CD4-positive, alpha-beta T cell (primary cell): ENCODE results near the gene ZMYND10. TPM values are rescaled to one million over a fixed set of nuclear protein-coding genes. Genes with fewer than 3 reads are reported as not detected.

Experiments
- ATAC-seq: fragments of 200-7000 bp; cut with Tn5 transposase; one replicate; pipeline ENCODE4 v1.10.0; 2022; ENCODE audit warnings: mild to moderate bottlenecking; ENCODE audit not compliant: poor library complexity
- CTCF ChIA-PET: fragments of 350-600 bp; sonication (Branson Sonifier 250); formaldehyde crosslinking; loops from one replicate; lab custom pipeline; 2021; ENCODE audit warnings: antibody characterized with exemption, inconsistent platforms; lab: Charles Lee
- POLR2A ChIA-PET: fragments of 350-600 bp; sonication (Branson Sonifier 250); formaldehyde crosslinking; loops from one replicate; lab custom pipeline; 2021; ENCODE audit warnings: antibody characterized with exemption, inconsistent platforms; lab: Charles Lee
- DNase-seq, 14 experiments: peaks; one replicate each; pipeline ENCODE4 v3.0.0-alpha.2; 2013 to 2020; ENCODE audit warnings: mixed read lengths in 2 of 14
- H3K27ac ChIP-seq, 2 donors: one replicate each; pipeline versions ENCODE4 v1.5.1 to v1.7.0; 2013; ENCODE audit warnings: low read length in 2 of 2, low read depth in 1 of 2, mild to moderate bottlenecking in 1 of 2
- H3K27me3 ChIP-seq, 2 experiments: 1 replicate in 1 of 2; 2 replicates in 1 of 2; pipeline versions ENCODE4 v1.6.1 to v1.7.0; 2013; ENCODE audit warnings: low read length in 2 of 2, control low read depth in 1 of 2, mild to moderate bottlenecking in 1 of 2, moderate library complexity in 1 of 2; ENCODE audit not compliant: insufficient read depth in 2 of 2, control insufficient read depth in 1 of 2
- H3K36me3 ChIP-seq: one replicate; pipeline ENCODE4 v1.6.1; 2013; ENCODE audit warnings: low read length, control low read depth; ENCODE audit not compliant: insufficient read depth
- H3K4me1 ChIP-seq: one replicate; pipeline ENCODE4 v1.6.1; 2013; ENCODE audit warnings: low read length, control low read depth; ENCODE audit not compliant: insufficient read depth
- H3K4me3 ChIP-seq: one replicate; pipeline ENCODE4 v1.5.1; 2013; ENCODE audit warnings: mild to moderate bottlenecking, low read length, moderate library complexity
- H3K9me3 ChIP-seq, 2 experiments: 1 replicate in 1 of 2; 2 replicates in 1 of 2; pipeline versions ENCODE4 v1.6.1 to v1.7.0; 2013; ENCODE audit warnings: low read length in 2 of 2, mild to moderate bottlenecking in 2 of 2, control low read depth in 1 of 2, moderate library complexity in 1 of 2; ENCODE audit not compliant: control insufficient read depth in 1 of 2, insufficient read depth in 1 of 2
- H3K27ac Mint-ChIP-seq: one replicate; pipeline ENCODE4 v1.8.0; 2020; ENCODE audit warnings: mixed read lengths
- H3K27me3 Mint-ChIP-seq: one replicate; pipeline ENCODE4 v1.8.0; 2021; ENCODE audit warnings: mixed read lengths
- H3K36me3 Mint-ChIP-seq: one replicate; pipeline ENCODE4 v1.8.0; 2021; ENCODE audit warnings: low read depth, mixed read lengths
- H3K4me1 Mint-ChIP-seq: one replicate; pipeline ENCODE4 v1.8.0; 2021; ENCODE audit warnings: low read depth, mixed read lengths
- H3K4me3 Mint-ChIP-seq: one replicate; pipeline ENCODE4 v1.8.0; 2020; ENCODE audit warnings: mild to moderate bottlenecking, mixed read lengths
- H3K9me3 Mint-ChIP-seq: one replicate; pipeline ENCODE4 v1.8.0; 2020; ENCODE audit warnings: mixed read lengths
- CTCF ChIP-seq: fragments of 200-600 bp; IDR thresholded peaks from one replicate; pipeline ENCODE4 v1.8.0; 2022; ENCODE audit warnings: antibody characterized with exemption, mild to moderate bottlenecking
- intact Hi-C, 2 experiments: fragments of 100-400 bp; cut with DNase I in 1 of 2; cut with micrococcal nuclease in 1 of 2; formaldehyde crosslinking; loops; one replicate each; pipeline versions ENCODE4 v1.15.1 to v1.9.0; 2023 to 2025; cut with DNase I, micrococcal nuclease
- total RNA-seq, 174 experiments: library from RNA in 2 of 174; stranded (reverse) in 2 of 174; gene quantifications; one replicate each; pipeline ENCODE4 v1.2.3 and lab custom pipeline; 2021 to 2026

ZMYND10 gene
- total RNA-seq, 2 experiments from 2014 or later, result 1.7 to 1.8 TPM

GRCh38 chr3:50331364-50331907 is 14.1 kb downstream of the ZMYND10 start:
- Mint-ChIP-seq H3K4me3 (no peak overlapping the region), H3K27me3 (no peaks in the 10 kb centered on the region), H3K4me1 (peaks cover 45% of the 10 kb centered on the region), H3K36me3 (peaks cover 52% of the 10 kb centered on the region), H3K9me3 (no peaks in the 10 kb centered on the region), H3K27ac (peak overlapping the region; percentile 24)
- DNase-seq (no peak), ATAC-seq (no peak)
- POLR2A ChIA-PET, result interaction anchor here (1.3 kb wide), 1 partner anchor 19 kb away, joined by 4 read pairs; the partner anchor contains the start of genes CYB561D2 and NPRL2
- Histone ChIP-seq H3K4me1 (peaks cover 56% of the 10 kb centered on the region), H3K27ac (no peak overlapping the region), H3K27me3 (no peaks in the 10 kb centered on the region), H3K36me3 (peaks cover 39% of the 10 kb centered on the region), H3K9me3 (no peaks in the 10 kb centered on the region), H3K4me3 (no peak overlapping the region)
- no peak for TF ChIP-seq CTCF
- CTCF ChIA-PET, result no interaction called here
- intact Hi-C loops, result no loop called here

GRCh38 chr3:50330330-50330729 is 15.2 kb downstream of the ZMYND10 start:
- peaks cover 51% of the 10 kb centered on the region for H3K36me3 Mint-ChIP-seq
- H3K9me3 Mint-ChIP-seq, result no peaks in the 10 kb centered on the region
- no peak overlapping the region for H3K4me3 Mint-ChIP-seq
- Histone ChIP-seq H3K27ac (no peak overlapping the region), H3K9me3 (no peaks in the 10 kb centered on the region), H3K4me1 (peaks cover 53% of the 10 kb centered on the region), H3K4me3 (no peak overlapping the region), H3K27me3 (no peaks in the 10 kb centered on the region), H3K36me3 (peaks cover 49% of the 10 kb centered on the region)
- peaks cover 35% of the 10 kb centered on the region for H3K4me1 Mint-ChIP-seq
- H3K27me3 Mint-ChIP-seq, result no peaks in the 10 kb centered on the region
- no peak for ATAC-seq
- ChIA-PET POLR2A (no interaction called here), CTCF (no interaction called here)
- intact Hi-C loops, result no loop called here
- no peak for TF ChIP-seq CTCF
- peak in 1 of 14 experiments; percentile 20 for DNase-seq
- no peak overlapping the region for H3K27ac Mint-ChIP-seq

GRCh38 chr3:50327943-50328691 is 17.4 kb downstream of the ZMYND10 start, which contains the start of gene TUSC2:
Gene TUSC2 (minus strand): TSS chr3:50328223. CDS start chr3:50328099, 124 bp downstream.
- H3K9me3 Mint-ChIP-seq, result no peaks in the 10 kb centered on the region
- TF ChIP-seq CTCF, result no peak
- H3K4me3 Mint-ChIP-seq, result peak within 1 kb of the TSS; percentile 97
- ATAC-seq, result peak; percentile 95
- H3K27me3 Mint-ChIP-seq, result no peaks in the 10 kb centered on the region
- peak within 1 kb of the TSS; percentile 92 for H3K27ac Mint-ChIP-seq
- no peaks in the 10 kb centered on the region for H3K9me3 ChIP-seq
- peaks cover 41% of the 10 kb centered on the region for H3K4me1 ChIP-seq
- peak; percentile 91 to 98 (median 94) for DNase-seq
- ChIA-PET CTCF (interaction anchor here (0.6 to 1.6 kb wide), 2 partner anchors 9 to 19 kb away, joined by 3 to 5 read pairs; no protein-coding TSS in a partner anchor), POLR2A (interaction anchor here (0.5 to 4.7 kb wide), 14 partner anchors 10 to 1855 kb away, joined by 3 to 58 read pairs (median 4); partner anchors contain the start of genes CYB561D2, HYAL3, MANF and NAA80)
- no peaks in the 10 kb centered on the region for H3K27me3 ChIP-seq
- H3K36me3 Mint-ChIP-seq, result peaks cover 52% of the 10 kb centered on the region
- peak within 1 kb of the TSS; percentile 47 to 81 for H3K27ac ChIP-seq
- H3K36me3 ChIP-seq, result peaks cover 45% of the 10 kb centered on the region
- H3K4me3 ChIP-seq, result peak within 1 kb of the TSS; percentile 90
- intact Hi-C loops, result loop anchor here in 1 of 2 experiments (1.0 kb wide), 1 partner anchor 9 kb away; no protein-coding TSS in a partner anchor
- H3K4me1 Mint-ChIP-seq, result peaks cover 30% of the 10 kb centered on the region
